Measurements from ENCODE around the gene STAT4.

STAT4 gene

GRCh38 chr2:190994148-190994547 lies 156.6 kb downstream of the STAT4 start:
- ATAC-seq (no peak), DNase-seq (no peak)
- peaks cover 28% of the 10 kb centered on the region for H3K9me3 Mint-ChIP-seq
- no peaks in the 10 kb centered on the region for H3K27me3 Mint-ChIP-seq
- H3K36me3 Mint-ChIP-seq (ENCODE audit: low read depth): peaks cover 87% of the 10 kb centered on the region
- peak overlapping the region; percentile 65 for H3K27ac Mint-ChIP-seq
- H3K4me1 Mint-ChIP-seq: peaks cover 36% of the 10 kb centered on the region
- H3K4me3 Mint-ChIP-seq: no peak overlapping the region

- DNase-seq (no peak), ATAC-seq (no peak)
- Mint-ChIP-seq H3K27ac (no peak overlapping the region), H3K4me3 (no peak overlapping the region), H3K36me3 (ENCODE audit: low read depth) (peaks cover 89% of the 10 kb centered on the region), H3K4me1 (peaks cover 33% of the 10 kb centered on the region), H3K9me3 (peaks cover 28% of the 10 kb centered on the region), H3K27me3 (no peaks in the 10 kb centered on the region)
These were observed 157.5 kb downstream of the STAT4 start for GRCh38 chr2:190993292-190993643.

DNA sequence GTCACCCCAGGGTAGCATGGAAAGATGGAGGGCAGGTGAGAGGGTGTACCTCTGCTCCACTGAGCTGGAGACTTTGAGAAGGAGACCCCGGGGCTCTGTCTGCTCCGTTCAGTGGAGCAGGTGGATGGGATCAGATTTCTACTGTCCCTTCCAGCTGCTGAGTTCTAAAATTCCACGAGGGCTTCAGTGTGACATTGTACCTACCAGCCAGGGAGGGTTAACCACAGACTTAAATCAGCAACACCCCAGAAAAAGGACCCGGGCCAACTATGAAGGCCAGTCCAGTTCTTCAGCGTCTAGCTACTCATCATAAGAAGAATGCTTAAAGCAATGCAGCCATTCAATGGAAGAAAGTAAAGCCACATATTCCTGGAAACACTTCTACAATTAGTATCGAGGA lies 160.7 kb downstream of the STAT4 start:
- DNase-seq (no peak), ATAC-seq (no peak)
- Mint-ChIP-seq H3K4me1 (peaks cover 30% of the 10 kb centered on the region), H3K4me3 (no peak overlapping the region), H3K9me3 (peaks cover 10% of the 10 kb centered on the region), H3K27me3 (no peaks in the 10 kb centered on the region), H3K36me3 (ENCODE audit: low read depth) (peaks cover 83% of the 10 kb centered on the region), H3K27ac (no peak overlapping the region)

- Mint-ChIP-seq H3K9me3 (peaks cover 2% of the 10 kb centered on the region), H3K27ac (no peak overlapping the region), H3K4me3 (no peak overlapping the region), H3K4me1 (peaks cover 30% of the 10 kb centered on the region), H3K27me3 (no peaks in the 10 kb centered on the region), H3K36me3 (ENCODE audit: low read depth) (peaks cover 84% of the 10 kb centered on the region)
- DNase-seq (no peak), ATAC-seq (no peak)
These were observed 161.9 kb downstream of the STAT4 start for GRCh38 chr2:190988910-190989309.

DNA sequence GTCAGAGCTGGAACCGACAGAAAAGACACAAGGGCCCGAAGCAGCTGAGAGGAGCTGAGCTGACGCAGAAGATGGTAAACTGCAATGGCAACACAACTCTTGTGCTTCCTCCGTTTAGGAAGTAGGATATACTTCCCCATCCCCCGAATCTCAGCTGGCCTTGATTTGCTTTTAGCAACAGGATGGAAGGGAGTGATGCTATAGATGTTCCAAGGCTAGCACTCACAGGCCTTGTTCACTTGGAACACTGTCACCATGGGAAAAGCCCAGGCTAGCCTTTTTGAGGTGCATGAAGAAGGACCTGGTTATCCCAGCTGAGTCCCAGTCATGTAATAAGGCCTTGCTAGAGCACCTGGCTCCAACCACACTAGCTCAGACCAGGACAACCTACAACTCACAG lies 162.9 kb downstream of the STAT4 start:
- DNase-seq: no peak
- no peak for ATAC-seq
- Mint-ChIP-seq H3K27ac (no peak overlapping the region), H3K27me3 (no peaks in the 10 kb centered on the region), H3K9me3 (no peaks in the 10 kb centered on the region), H3K4me3 (no peak overlapping the region), H3K36me3 (ENCODE audit: low read depth) (peaks cover 82% of the 10 kb centered on the region), H3K4me1 (peaks cover 34% of the 10 kb centered on the region)

- Mint-ChIP-seq H3K9me3 (no peaks in the 10 kb centered on the region), H3K27me3 (no peaks in the 10 kb centered on the region), H3K4me1 (peaks cover 41% of the 10 kb centered on the region), H3K36me3 (ENCODE audit: low read depth) (peaks cover 85% of the 10 kb centered on the region), H3K4me3 (no peak overlapping the region), H3K27ac (no peak overlapping the region)
- ATAC-seq: no peak
- DNase-seq: no peak
These were observed 163.7 kb downstream of the STAT4 start for GRCh38 chr2:190987116-190987515.

- no peaks in the 10 kb centered on the region for H3K9me3 Mint-ChIP-seq
- H3K27ac Mint-ChIP-seq: peak overlapping the region; percentile 56
- no peaks in the 10 kb centered on the region for H3K27me3 Mint-ChIP-seq
- DNase-seq (no peak), ATAC-seq (no peak)
- H3K4me3 Mint-ChIP-seq: no peak overlapping the region
- H3K36me3 Mint-ChIP-seq (ENCODE audit: low read depth): peaks cover 89% of the 10 kb centered on the region
- peaks cover 45% of the 10 kb centered on the region for H3K4me1 Mint-ChIP-seq
These were observed 164.4 kb downstream of the STAT4 start for GRCh38 chr2:190986221-190986953.

- Mint-ChIP-seq H3K4me1 (peaks cover 59% of the 10 kb centered on the region), H3K36me3 (ENCODE audit: low read depth) (peaks cover 90% of the 10 kb centered on the region), H3K27ac (peak overlapping the region; percentile 17)
These were observed 166.2 kb downstream of the STAT4 start for GRCh38 chr2:190984595-190984994.

GRCh38 chr2:190982262-190983034 lies 168.3 kb downstream of the STAT4 start:
- no peak for ATAC-seq
- Mint-ChIP-seq H3K4me1 (peaks cover 78% of the 10 kb centered on the region), H3K4me3 (no peak overlapping the region), H3K27me3 (no peaks in the 10 kb centered on the region), H3K27ac (peak overlapping the region; percentile 76), H3K9me3 (no peaks in the 10 kb centered on the region), H3K36me3 (ENCODE audit: low read depth) (peaks cover 93% of the 10 kb centered on the region)
- no peak for DNase-seq

More at GRCh38 chr2:190984595-190984994, 166.2 kb downstream of the STAT4 start:
- ATAC-seq (peak; percentile 81), DNase-seq (no peak)
- H3K4me3 Mint-ChIP-seq: no peak overlapping the region
- H3K9me3 Mint-ChIP-seq: no peaks in the 10 kb centered on the region
- H3K27me3 Mint-ChIP-seq: no peaks in the 10 kb centered on the region

- Mint-ChIP-seq H3K9me3 (no peaks in the 10 kb centered on the region), H3K27me3 (no peaks in the 10 kb centered on the region), H3K4me3 (no peak overlapping the region), H3K36me3 (ENCODE audit: low read depth) (peaks cover 91% of the 10 kb centered on the region), H3K4me1 (peaks cover 83% of the 10 kb centered on the region), H3K27ac (peak overlapping the region; percentile 76)
- ATAC-seq (no peak), DNase-seq (no peak)
These were observed 169.1 kb downstream of the STAT4 start for GRCh38 chr2:190981733-190982132.

DNA sequence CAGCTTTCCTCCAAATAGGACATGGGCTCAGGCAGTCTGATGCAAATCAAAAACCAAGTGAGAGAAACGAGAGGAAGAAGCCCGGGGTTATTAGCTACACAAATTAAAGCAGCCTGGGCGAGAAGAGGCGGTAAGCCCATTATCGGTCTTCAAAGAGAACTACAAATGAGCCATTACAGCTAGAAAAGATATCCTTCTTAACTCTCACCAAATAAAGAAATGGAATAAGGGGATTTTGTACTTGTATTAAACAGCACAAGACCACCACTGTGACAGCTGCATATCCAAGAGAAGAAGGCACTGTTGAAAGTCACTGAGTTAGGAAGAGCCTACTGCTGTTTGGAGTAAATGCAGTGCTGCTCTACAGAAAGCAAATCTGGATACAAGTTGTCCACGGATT lies 169.5 kb downstream of the STAT4 start:
- Mint-ChIP-seq H3K27ac (peak overlapping the region; percentile 76), H3K4me3 (no peak overlapping the region), H3K9me3 (no peaks in the 10 kb centered on the region), H3K4me1 (peaks cover 83% of the 10 kb centered on the region), H3K36me3 (ENCODE audit: low read depth) (peaks cover 93% of the 10 kb centered on the region), H3K27me3 (no peaks in the 10 kb centered on the region)
- ATAC-seq (no peak), DNase-seq (no peak)

GRCh38 chr2:190980630-190981209 lies 170.1 kb downstream of the STAT4 start:
- no peaks in the 10 kb centered on the region for H3K27me3 Mint-ChIP-seq
- DNase-seq: no peak
- no peaks in the 10 kb centered on the region for H3K9me3 Mint-ChIP-seq
- H3K4me1 Mint-ChIP-seq: peaks cover 80% of the 10 kb centered on the region
- H3K36me3 Mint-ChIP-seq (ENCODE audit: low read depth): peaks cover 93% of the 10 kb centered on the region
- H3K4me3 Mint-ChIP-seq: no peak overlapping the region
- H3K27ac Mint-ChIP-seq: peak overlapping the region; percentile 80
- ATAC-seq: no peak

DNA sequence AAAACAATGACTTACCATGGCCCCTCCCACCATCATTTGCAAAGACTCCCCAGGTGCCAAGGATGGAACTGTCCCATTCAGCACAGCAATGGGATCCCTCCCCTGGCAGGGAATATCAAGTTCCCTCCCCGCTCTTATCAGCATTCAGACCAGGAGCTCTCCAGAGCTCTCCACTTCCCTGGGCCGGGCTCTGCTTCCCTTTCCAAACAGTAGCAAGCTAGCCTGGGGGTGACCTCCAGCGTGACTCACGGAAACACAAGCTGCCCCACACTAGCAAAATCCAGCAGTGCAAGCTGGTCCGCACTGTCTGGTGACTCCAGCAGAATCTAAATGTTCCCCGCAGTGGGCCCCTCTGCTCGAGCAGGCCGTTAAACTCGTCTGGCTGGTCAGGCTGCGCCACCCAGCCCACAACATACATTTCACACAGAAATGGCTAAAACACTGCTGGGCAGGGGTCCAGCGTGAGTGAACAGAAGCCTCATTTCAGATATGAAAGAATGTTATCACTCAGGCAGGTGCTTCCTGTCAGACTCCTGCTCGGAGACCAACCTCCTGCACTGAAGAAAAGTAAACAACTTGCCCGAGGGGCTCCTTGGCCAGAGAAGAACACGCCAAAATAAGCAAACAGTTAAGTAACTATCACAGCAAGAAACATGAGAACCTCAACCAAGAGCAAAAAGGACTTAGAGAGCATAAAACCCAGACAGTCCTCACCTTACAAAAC lies 170.7 kb downstream of the STAT4 start:
- H3K9me3 Mint-ChIP-seq: no peaks in the 10 kb centered on the region
- no peaks in the 10 kb centered on the region for H3K27me3 Mint-ChIP-seq
- H3K36me3 Mint-ChIP-seq (ENCODE audit: low read depth): peaks cover 95% of the 10 kb centered on the region
- DNase-seq (no peak), ATAC-seq (no peak)
- peak overlapping the region; percentile 80 for H3K27ac Mint-ChIP-seq
- H3K4me1 Mint-ChIP-seq: peaks cover 76% of the 10 kb centered on the region
- H3K4me3 Mint-ChIP-seq: no peak overlapping the region
